H1 (cell line): ENCODE measurements around the gene ADRB2. TPM values are rescaled to one million over a fixed set of nuclear protein-coding genes. Genes with fewer than 3 reads are reported as not detected.

ENCODE experiments used
- CTCF ChIP-seq, 3 experiments: IDR thresholded peaks; 1 replicate in 2 of 3; 2 replicates in 1 of 3; pipeline versions ENCODE4 v1.5.1 to v1.6.1; 2011; ENCODE audit warnings: low read length in 3 of 3, mild to moderate bottlenecking in 3 of 3, inconsistent platforms in 2 of 3, low read depth in 1 of 3, moderate library complexity in 1 of 3; ENCODE audit not compliant: insufficient read depth in 1 of 3; ENCODE audit errors: control extremely low read depth in 1 of 3
- GABPA ChIP-seq: IDR thresholded peaks from 2 replicates; pipeline ENCODE4 v1.6.1; 2011; ENCODE audit warnings: mild to moderate bottlenecking, low read length, moderate library complexity, borderline replicate concordance; ENCODE audit not compliant: insufficient read depth
- JUN ChIP-seq: IDR thresholded peaks from 2 replicates; pipeline ENCODE4 v1.6.1; 2011; ENCODE audit warnings: low read depth, mild to moderate bottlenecking, improper control_type of control experiment, low read length
- SRF ChIP-seq: IDR thresholded peaks from 2 replicates; pipeline ENCODE4 v1.6.1; 2011; ENCODE audit warnings: mild to moderate bottlenecking, low read depth, low read length, moderate library complexity
- TEAD4 ChIP-seq: IDR thresholded peaks from 2 replicates; pipeline ENCODE4 v1.6.1; 2012; ENCODE audit warnings: low read depth, low read length, inconsistent platforms, mixed read lengths
- polyA plus RNA-seq, 7 experiments: library from polyadenylated mRNA; depleted of rRNA in 3 of 7; stranded (reverse) in 5 of 7; unstranded in 2 of 7; fragments of >200 nt in 5 of 7; fragments of 200-250 nt in 2 of 7; gene quantifications; 1 replicate in 5 of 7; 2 replicates in 1 of 7; 4 replicates in 1 of 7; pipeline versions ENCODE4 v1.2.1 to v1.2.3, GENCODE V29; 2011 to 2013; ENCODE audit warnings: missing spikeins in 2 of 7, mixed read lengths in 2 of 7
- total RNA-seq: library from RNA; stranded (reverse); fragmentation: NEBNext Ultra II Directional; extraction: Animal tissue kit (Norgen Biotek cat#: 25700); gene quantifications from 2 replicates; pipeline ENCODE4 v1.2.1, GENCODE V29; 2021

Gene ADRB2
- total and polyA plus RNA-seq, 2 of the 8 experiments (the other 6 are each of a cell fraction or from before 2014, with no cell fraction given): 0.65 to 0.77 TPM

- TF ChIP-seq TEAD4 (no peak), SRF (no peak), JUN (no peak), GABPA (no peak), CTCF (IDR thresholded peaks at IDR 0.05; ENCODE audit: control extremely low read depth in 1 of 3, insufficient read depth in 1 of 3, low read depth in 1 of 3, low read length in 3 of 3) (no peak)
Measured at GRCh38 chr5:148778882-148779281, 47.5 kb upstream of the ADRB2 start (continued).
